ENCODE measurements around the gene OR4F17. TPM values are rescaled to one million over a fixed set of nuclear protein-coding genes. Genes with fewer than 3 reads are reported as not detected.
"Not testable (repeated sequence)": the region's sequence is repeated elsewhere in the genome, so short reads cannot be mapped to it uniquely, and the experiment has no call there.

The OR4F17 gene
- total RNA-seq: not detected

GRCh38 chr19:106804-107203 is at the start of gene OR4F17:
TSS of gene OR4F17 (plus strand) at chr19:107104. CDS start at chr19:110679, 3,575 bp downstream.
- DNase-seq; ATAC-seq; H3K9me3 Mint-ChIP-seq (ENCODE audit: insufficient read depth); CTCF ChIA-PET; H3K4me3 Mint-ChIP-seq; H3K27ac Mint-ChIP-seq; H3K36me3 Mint-ChIP-seq (ENCODE audit: low read depth); POLR2A ChIA-PET; H3K27me3 Mint-ChIP-seq (ENCODE audit: low read depth); H3K4me1 Mint-ChIP-seq (ENCODE audit: low read depth): not testable (repeated sequence)

GRCh38 chr19:70793-71192 is 36.1 kb upstream of the OR4F17 start:
- H3K36me3 Mint-ChIP-seq (ENCODE audit: low read depth); ATAC-seq; H3K9me3 Mint-ChIP-seq (ENCODE audit: insufficient read depth); H3K4me3 Mint-ChIP-seq; CTCF ChIA-PET; H3K27ac Mint-ChIP-seq; H3K4me1 Mint-ChIP-seq (ENCODE audit: low read depth); H3K27me3 Mint-ChIP-seq (ENCODE audit: low read depth); POLR2A ChIA-PET: not testable (repeated sequence)
- DNase-seq: peak; percentile 54

GRCh38 chr19:82864-83263 is 24.0 kb upstream of the OR4F17 start:
- ATAC-seq; CTCF ChIA-PET; H3K4me1 Mint-ChIP-seq (ENCODE audit: low read depth): not testable (repeated sequence)

GRCh38 chr19:83626-84025 is 23.3 kb upstream of the OR4F17 start:
- H3K27ac Mint-ChIP-seq; CTCF ChIA-PET; POLR2A ChIA-PET; H3K27me3 Mint-ChIP-seq (ENCODE audit: low read depth); H3K4me1 Mint-ChIP-seq (ENCODE audit: low read depth); H3K36me3 Mint-ChIP-seq (ENCODE audit: low read depth); H3K9me3 Mint-ChIP-seq (ENCODE audit: insufficient read depth); H3K4me3 Mint-ChIP-seq; ATAC-seq; DNase-seq: not testable (repeated sequence)

More at GRCh38 chr19:82864-83263, 24.0 kb upstream of the OR4F17 start:
- DNase-seq; H3K9me3 Mint-ChIP-seq (ENCODE audit: insufficient read depth); H3K27me3 Mint-ChIP-seq (ENCODE audit: low read depth); H3K4me3 Mint-ChIP-seq; H3K27ac Mint-ChIP-seq; H3K36me3 Mint-ChIP-seq (ENCODE audit: low read depth); POLR2A ChIA-PET: not testable (repeated sequence)

- DNase-seq: peak; percentile 18
- H3K4me3 Mint-ChIP-seq; CTCF ChIA-PET; H3K4me1 Mint-ChIP-seq (ENCODE audit: low read depth); ATAC-seq; H3K36me3 Mint-ChIP-seq (ENCODE audit: low read depth); H3K9me3 Mint-ChIP-seq (ENCODE audit: insufficient read depth); H3K27ac Mint-ChIP-seq; POLR2A ChIA-PET: not testable (repeated sequence)
- H3K27me3 Mint-ChIP-seq (ENCODE audit: low read depth): peaks cover 10% of the 10 kb centered on the region
Observed at GRCh38 chr19:90678-91077, 16.2 kb upstream of the OR4F17 start.

- DNase-seq; H3K27ac Mint-ChIP-seq; CTCF ChIA-PET; H3K4me1 Mint-ChIP-seq (ENCODE audit: low read depth); H3K4me3 Mint-ChIP-seq; H3K9me3 Mint-ChIP-seq (ENCODE audit: insufficient read depth); H3K36me3 Mint-ChIP-seq (ENCODE audit: low read depth); ATAC-seq; H3K27me3 Mint-ChIP-seq (ENCODE audit: low read depth); POLR2A ChIA-PET: not testable (repeated sequence)
Observed at GRCh38 chr19:94794-95193, 12.1 kb upstream of the OR4F17 start.

GRCh38 chr19:97647-98046 is 9.3 kb upstream of the OR4F17 start:
- H3K27ac Mint-ChIP-seq; POLR2A ChIA-PET; CTCF ChIA-PET; DNase-seq; H3K9me3 Mint-ChIP-seq (ENCODE audit: insufficient read depth); H3K4me1 Mint-ChIP-seq (ENCODE audit: low read depth); ATAC-seq; H3K4me3 Mint-ChIP-seq; H3K36me3 Mint-ChIP-seq (ENCODE audit: low read depth); H3K27me3 Mint-ChIP-seq (ENCODE audit: low read depth): not testable (repeated sequence)

GRCh38 chr19:120443-121140 is 13.7 kb downstream of the OR4F17 start:
- H3K4me1 Mint-ChIP-seq (ENCODE audit: low read depth); H3K36me3 Mint-ChIP-seq (ENCODE audit: low read depth); H3K27ac Mint-ChIP-seq; POLR2A ChIA-PET; H3K4me3 Mint-ChIP-seq; H3K27me3 Mint-ChIP-seq (ENCODE audit: low read depth); H3K9me3 Mint-ChIP-seq (ENCODE audit: insufficient read depth); DNase-seq; ATAC-seq; CTCF ChIA-PET: not testable (repeated sequence)

Other genes starting within 250 kb of the OR4F17 start
- gene PLPP2, start 184.3 kb downstream of the OR4F17 start, total RNA-seq: not detected
- gene MIER2, start 237.7 kb downstream of the OR4F17 start, total RNA-seq: 10 to 100 TPM; 21.6 to 23.1 TPM